ENCODE results near the gene PLXNA2.

GRCh38 chr1:208231881-208232661, 12.1 kb downstream of the PLXNA2 start:
- no peak for TF ChIP-seq EZH2 (IDR thresholded peaks at IDR 0.05; ENCODE audit: borderline replicate concordance, low read depth, low read length, poor library complexity, severe bottlenecking)
- TF ChIP-seq, protein P1, sequence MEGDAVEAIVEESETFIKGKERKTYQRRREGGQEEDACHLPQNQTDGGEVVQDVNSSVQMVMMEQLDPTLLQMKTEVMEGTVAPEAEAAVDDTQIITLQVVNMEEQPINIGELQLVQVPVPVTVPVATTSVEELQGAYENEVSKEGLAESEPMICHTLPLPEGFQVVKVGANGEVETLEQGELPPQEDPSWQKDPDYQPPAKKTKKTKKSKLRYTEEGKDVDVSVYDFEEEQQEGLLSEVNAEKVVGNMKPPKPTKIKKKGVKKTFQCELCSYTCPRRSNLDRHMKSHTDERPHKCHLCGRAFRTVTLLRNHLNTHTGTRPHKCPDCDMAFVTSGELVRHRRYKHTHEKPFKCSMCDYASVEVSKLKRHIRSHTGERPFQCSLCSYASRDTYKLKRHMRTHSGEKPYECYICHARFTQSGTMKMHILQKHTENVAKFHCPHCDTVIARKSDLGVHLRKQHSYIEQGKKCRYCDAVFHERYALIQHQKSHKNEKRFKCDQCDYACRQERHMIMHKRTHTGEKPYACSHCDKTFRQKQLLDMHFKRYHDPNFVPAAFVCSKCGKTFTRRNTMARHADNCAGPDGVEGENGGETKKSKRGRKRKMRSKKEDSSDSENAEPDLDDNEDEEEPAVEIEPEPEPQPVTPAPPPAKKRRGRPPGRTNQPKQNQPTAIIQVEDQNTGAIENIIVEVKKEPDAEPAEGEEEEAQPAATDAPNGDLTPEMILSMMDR (conservative IDR thresholded peaks at IDR 0.05; ENCODE audit: low read depth, low read length), result no peak
